HUES48 (cell line): ENCODE data around the gene PMP22.

ENCODE experiments used
- H3K27ac ChIP-seq: one replicate; pipeline ENCODE4 v1.7.0; 2013; ENCODE audit warnings: low read depth, low read length, inconsistent platforms
- H3K27me3 ChIP-seq: 2 replicates; pipeline ENCODE4 v1.6.1; 2013; ENCODE audit warnings: mild to moderate bottlenecking, low read length; ENCODE audit not compliant: control insufficient read depth, insufficient read depth
- H3K36me3 ChIP-seq: 2 replicates; pipeline ENCODE4 v1.6.1; 2013; ENCODE audit warnings: low read length; ENCODE audit not compliant: control insufficient read depth, insufficient read depth
- H3K4me1 ChIP-seq: 2 replicates; pipeline ENCODE4 v1.6.1; 2013; ENCODE audit warnings: mild to moderate bottlenecking, low read length; ENCODE audit not compliant: control insufficient read depth, insufficient read depth
- H3K4me3 ChIP-seq: 2 replicates; pipeline ENCODE4 v1.5.1; 2013; ENCODE audit warnings: mild to moderate bottlenecking, low read depth, low read length
- H3K9ac ChIP-seq: 2 replicates; pipeline ENCODE4 v1.6.1; 2013; ENCODE audit warnings: mild to moderate bottlenecking, low read depth, low read length, moderate library complexity
- H3K9me3 ChIP-seq: 2 replicates; pipeline ENCODE4 v1.6.1; 2013; ENCODE audit warnings: low read length; ENCODE audit not compliant: control insufficient read depth, insufficient read depth

The PMP22 gene

DNA sequence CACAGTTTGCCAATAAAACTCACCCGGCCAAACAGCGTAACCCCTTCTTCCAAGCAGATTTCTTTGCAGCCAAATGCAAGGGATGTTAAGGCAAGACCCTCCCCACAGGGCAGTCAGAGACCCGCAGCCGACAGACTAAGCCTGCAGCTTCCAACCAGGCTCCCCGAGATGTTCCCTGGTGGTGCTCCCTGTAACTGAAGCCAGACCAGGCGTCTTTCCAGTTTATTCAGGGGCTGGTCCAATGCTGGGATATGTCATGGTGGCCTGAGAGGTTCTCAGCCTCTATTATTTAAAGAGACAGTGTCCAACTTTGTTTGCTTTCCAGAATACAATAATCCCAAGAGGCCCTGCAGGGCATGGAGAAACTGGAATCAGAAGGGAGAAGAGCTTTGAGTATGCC lies at the start of gene PMP22:
Gene PMP22 (minus strand): TSS at position 196 of the 400 bp plus-strand sequence. CDS start 4,599 bp downstream, outside the sequence.
- Histone ChIP-seq H3K4me1 (peaks cover 16% of the 10 kb centered on the region; the same call in 1 of the 2 replicates), H3K27me3 (peaks cover 74% of the 10 kb centered on the region), H3K36me3 (no peaks in the 10 kb centered on the region), H3K27ac (no peak within 1 kb of the TSS), H3K9ac (no peak within 1 kb of the TSS), H3K4me3 (no peak within 1 kb of the TSS), H3K9me3 (no peaks in the 10 kb centered on the region)

DNA sequence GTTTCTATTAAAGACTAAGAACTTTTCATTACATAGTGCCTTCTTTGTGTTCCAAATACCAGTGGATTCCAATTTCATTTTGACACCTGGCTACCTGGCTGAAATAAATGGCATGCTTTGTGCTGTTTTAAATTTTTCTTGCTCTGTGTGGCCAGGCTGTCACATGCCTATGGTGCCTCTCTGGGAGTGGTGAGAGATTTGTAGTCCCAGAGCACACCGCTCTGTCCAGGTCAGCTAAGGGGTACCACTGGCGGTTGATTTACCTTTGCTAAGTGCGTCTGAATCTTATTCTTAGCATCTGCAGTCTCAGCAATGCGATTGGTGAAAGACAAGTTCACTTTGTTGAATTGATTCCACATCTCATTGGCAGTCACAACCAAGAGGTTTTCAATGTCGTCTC lies 46.9 kb upstream of the PMP22 start:
- no peaks in the 10 kb centered on the region for H3K9me3 ChIP-seq
- no peaks in the 10 kb centered on the region for H3K4me1 ChIP-seq
- no peak overlapping the region for H3K27ac ChIP-seq
- H3K9ac ChIP-seq = no peak overlapping the region
- H3K4me3 ChIP-seq = no peak overlapping the region
- H3K27me3 ChIP-seq = no peaks in the 10 kb centered on the region
- H3K36me3 ChIP-seq = no peaks in the 10 kb centered on the region

DNA sequence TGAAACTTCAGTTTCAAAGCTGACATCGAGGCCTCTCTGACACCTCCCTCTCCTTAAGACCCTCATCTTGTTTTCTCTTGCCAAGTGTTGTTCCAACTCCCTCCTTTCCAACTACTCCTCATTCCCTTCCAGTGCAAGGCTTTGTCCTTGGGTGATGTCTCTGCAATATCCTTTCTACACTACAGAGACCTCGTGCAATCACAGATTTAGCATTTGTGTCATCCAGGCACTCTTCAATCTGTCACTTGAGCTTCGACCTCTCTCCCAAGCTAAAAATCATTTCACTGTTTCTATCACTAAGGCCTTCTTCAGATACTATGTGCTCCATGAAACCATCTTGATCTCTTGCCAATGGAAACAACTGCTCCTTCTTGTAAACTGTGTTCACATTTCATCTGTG lies 44.7 kb upstream of the PMP22 start:
- Histone ChIP-seq H3K9me3 (no peaks in the 10 kb centered on the region), H3K36me3 (no peaks in the 10 kb centered on the region), H3K4me3 (no peak overlapping the region), H3K27me3 (no peaks in the 10 kb centered on the region), H3K27ac (no peak overlapping the region), H3K4me1 (no peaks in the 10 kb centered on the region), H3K9ac (no peak overlapping the region)

DNA sequence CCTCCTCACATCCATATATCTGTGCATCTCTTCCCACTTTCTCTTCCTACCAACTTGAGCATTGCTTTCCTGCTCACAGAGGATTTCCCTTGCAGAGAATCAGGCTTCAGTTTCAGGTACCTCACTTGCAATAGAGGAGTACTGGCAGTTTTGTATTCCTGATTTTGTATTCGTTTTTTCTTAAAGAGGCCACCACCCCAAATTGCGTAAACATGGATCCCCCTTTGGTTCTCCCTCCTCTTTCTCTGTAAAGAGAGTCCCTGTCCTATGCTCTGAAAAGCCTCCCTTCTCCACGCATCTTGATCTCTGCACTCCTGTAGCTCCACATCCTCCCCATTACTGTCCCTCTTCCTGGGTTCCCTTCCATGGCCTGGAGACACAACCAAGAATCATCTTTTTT lies 44.1 kb upstream of the PMP22 start:
- Histone ChIP-seq H3K27ac (no peak overlapping the region), H3K27me3 (no peaks in the 10 kb centered on the region), H3K4me1 (no peaks in the 10 kb centered on the region), H3K9me3 (no peaks in the 10 kb centered on the region), H3K9ac (no peak overlapping the region), H3K4me3 (no peak overlapping the region), H3K36me3 (no peaks in the 10 kb centered on the region)

DNA sequence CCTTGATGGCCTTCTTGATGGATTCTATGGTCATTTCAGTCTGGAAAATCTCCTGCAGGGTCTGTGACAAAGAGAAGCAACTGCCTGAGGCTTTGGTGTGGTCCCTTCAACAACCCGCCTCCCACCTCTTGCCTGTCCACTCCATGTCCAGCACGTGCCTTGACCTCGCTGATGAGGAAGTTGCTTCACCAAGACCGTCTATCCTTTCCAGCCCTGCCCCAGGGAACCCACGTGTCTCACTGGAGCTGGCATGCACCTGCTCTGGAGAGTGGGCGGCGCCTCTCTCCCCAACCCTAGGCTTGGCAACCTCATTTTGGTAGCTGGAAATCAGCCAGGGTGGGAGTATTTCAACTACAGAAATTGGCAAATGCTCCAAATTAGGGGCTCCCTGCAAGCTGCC lies 43.6 kb upstream of the PMP22 start:
- H3K27me3 ChIP-seq = no peaks in the 10 kb centered on the region
- no peak overlapping the region for H3K27ac ChIP-seq
- H3K9ac ChIP-seq = no peak overlapping the region
- H3K4me1 ChIP-seq = no peaks in the 10 kb centered on the region
- no peak overlapping the region for H3K4me3 ChIP-seq
- no peaks in the 10 kb centered on the region for H3K9me3 ChIP-seq
- no peaks in the 10 kb centered on the region for H3K36me3 ChIP-seq

DNA sequence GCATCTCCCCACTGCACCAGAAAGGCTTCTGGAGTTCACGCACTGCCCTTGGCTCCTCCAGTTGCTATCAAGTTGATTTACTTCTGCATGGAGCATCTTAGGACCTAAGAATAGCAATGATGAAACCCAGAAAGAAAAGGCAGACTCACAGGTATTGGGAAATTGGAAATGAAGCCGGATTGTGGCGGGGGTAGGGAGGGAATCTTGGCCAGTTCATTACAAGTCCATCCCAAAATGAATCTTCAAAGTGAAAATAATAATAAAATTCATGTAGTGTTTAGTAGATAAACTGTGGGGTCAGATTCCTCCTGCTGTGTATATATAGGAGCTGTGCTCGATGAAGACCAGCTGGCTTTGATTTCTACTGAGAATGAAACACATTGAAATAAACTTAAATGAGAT lies 42.6 kb upstream of the PMP22 start:
- H3K4me3 ChIP-seq = no peak overlapping the region
- no peaks in the 10 kb centered on the region for H3K36me3 ChIP-seq
- no peak overlapping the region for H3K27ac ChIP-seq
- H3K27me3 ChIP-seq = no peaks in the 10 kb centered on the region
- no peaks in the 10 kb centered on the region for H3K9me3 ChIP-seq
- H3K9ac ChIP-seq = no peak overlapping the region
- no peaks in the 10 kb centered on the region for H3K4me1 ChIP-seq

DNA sequence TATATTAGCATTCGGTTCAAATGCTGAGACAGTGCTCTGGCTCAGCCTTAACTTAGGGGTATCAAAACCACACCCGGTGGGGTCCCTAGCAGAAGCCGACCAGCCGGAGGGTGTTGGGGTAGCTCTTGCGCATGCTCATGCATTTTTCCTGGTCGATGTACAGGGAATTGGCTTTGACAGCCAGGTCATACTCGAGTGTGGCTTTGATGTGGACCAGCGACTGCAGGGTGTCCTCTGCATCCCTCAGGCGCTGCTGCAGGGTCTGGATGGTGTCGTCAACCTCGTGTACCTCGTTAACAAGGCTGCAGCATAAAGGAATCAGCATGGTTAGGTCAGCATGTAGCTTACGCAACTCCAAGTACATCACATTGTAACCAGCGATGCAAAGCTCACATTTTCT lies 38.7 kb upstream of the PMP22 start:
- no peak overlapping the region for H3K4me3 ChIP-seq
- no peak overlapping the region for H3K27ac ChIP-seq
- H3K9ac ChIP-seq = no peak overlapping the region
- no peaks in the 10 kb centered on the region for H3K4me1 ChIP-seq
- H3K9me3 ChIP-seq = no peaks in the 10 kb centered on the region
- H3K36me3 ChIP-seq = no peaks in the 10 kb centered on the region
- no peaks in the 10 kb centered on the region for H3K27me3 ChIP-seq

DNA sequence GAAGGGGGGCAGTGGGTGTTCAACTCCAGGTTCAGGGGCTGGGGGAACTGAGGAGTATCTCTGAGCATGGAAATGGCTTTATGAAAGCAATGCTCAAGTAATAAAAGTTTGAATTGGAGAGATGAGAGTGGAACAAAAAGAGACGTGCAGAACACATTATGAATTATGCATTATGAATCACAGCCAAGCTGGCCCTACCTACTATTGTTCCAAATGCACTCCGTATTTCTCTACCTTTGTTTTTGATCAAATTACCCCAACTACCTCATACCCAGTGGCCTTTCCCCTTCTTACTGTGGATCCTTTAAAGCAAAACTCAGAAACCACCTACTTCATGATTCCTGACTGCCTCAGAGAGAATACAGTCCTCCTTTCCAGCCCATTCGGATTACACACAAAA lies 38.1 kb upstream of the PMP22 start:
- H3K36me3 ChIP-seq = no peaks in the 10 kb centered on the region

DNA sequence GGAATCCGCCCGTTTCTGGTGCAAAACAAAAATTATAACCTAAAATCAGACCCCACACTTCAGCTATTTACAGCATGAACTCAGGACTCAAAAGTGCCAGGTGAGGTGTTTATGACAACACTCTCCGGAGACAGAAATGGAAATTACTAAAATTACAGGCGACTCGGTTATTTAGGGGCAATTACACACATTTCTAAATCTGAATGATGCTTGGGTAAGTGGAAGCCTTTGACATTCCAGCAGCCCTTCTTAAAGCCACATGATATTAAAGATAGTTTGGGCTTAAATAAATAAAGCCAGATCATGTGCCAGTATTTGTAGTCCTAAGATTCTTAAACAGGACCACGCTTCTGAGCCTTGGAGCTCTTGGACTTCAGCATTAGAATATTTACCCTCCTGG lies 36.7 kb upstream of the PMP22 start:
- no peaks in the 10 kb centered on the region for H3K36me3 ChIP-seq
- H3K9me3 ChIP-seq = no peaks in the 10 kb centered on the region
- no peak overlapping the region for H3K9ac ChIP-seq
- H3K4me3 ChIP-seq = no peak overlapping the region
- no peaks in the 10 kb centered on the region for H3K27me3 ChIP-seq
- H3K27ac ChIP-seq = no peak overlapping the region
- no peaks in the 10 kb centered on the region for H3K4me1 ChIP-seq

More for the DNA sequence above, 38.1 kb upstream of the PMP22 start:
- no peaks in the 10 kb centered on the region for H3K9me3 ChIP-seq
- no peaks in the 10 kb centered on the region for H3K4me1 ChIP-seq
- H3K27ac ChIP-seq = no peak overlapping the region
- no peaks in the 10 kb centered on the region for H3K27me3 ChIP-seq
- H3K9ac ChIP-seq = no peak overlapping the region
- H3K4me3 ChIP-seq = no peak overlapping the region

DNA sequence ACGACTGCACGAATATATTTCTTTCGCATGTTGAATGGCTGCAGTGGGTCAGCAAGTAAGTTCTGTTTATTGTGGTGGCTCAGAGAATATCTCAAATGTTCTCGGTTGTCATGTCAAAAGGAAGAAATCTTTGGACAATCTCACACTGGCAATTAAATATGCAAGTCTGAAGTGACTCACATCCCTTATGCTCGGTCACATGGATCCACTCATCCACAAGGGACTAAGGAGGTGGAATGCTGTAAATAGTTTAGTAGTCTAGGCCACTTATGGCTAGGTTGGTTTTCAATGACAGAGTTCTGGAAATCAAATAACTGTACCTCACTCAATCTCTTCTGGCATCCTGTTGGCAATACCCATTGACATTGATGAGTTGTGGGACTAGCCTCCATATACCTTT lies 33.0 kb upstream of the PMP22 start:
- no peaks in the 10 kb centered on the region for H3K27me3 ChIP-seq
- no peak overlapping the region for H3K4me3 ChIP-seq
- H3K4me1 ChIP-seq = no peaks in the 10 kb centered on the region
- H3K9ac ChIP-seq = no peak overlapping the region
- no peak overlapping the region for H3K27ac ChIP-seq
- no peaks in the 10 kb centered on the region for H3K9me3 ChIP-seq
- no peaks in the 10 kb centered on the region for H3K36me3 ChIP-seq

DNA sequence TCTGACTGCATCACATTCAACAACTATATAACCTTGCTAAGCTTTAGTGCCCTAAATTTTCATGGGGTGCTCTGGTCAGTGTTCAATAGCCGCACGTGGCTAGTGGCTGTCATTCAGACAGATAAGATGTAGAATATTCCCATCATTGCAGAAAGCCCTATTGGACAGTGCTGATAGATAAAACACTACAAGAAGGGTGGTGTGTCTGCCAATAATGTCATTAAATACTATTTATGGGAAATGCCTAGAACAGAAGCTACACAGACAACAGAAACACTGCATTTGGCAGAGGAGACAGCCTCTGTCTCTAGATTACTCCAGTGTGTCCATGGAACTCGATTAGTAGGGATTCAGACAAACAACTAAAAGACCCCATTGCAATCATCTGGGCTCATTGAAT lies 28.4 kb upstream of the PMP22 start:
- H3K27me3 ChIP-seq = no peaks in the 10 kb centered on the region
- H3K9me3 ChIP-seq = no peaks in the 10 kb centered on the region
- H3K9ac ChIP-seq = no peak overlapping the region
- no peak overlapping the region for H3K4me3 ChIP-seq
- no peak overlapping the region for H3K27ac ChIP-seq
- H3K36me3 ChIP-seq = no peaks in the 10 kb centered on the region
- H3K4me1 ChIP-seq = 0 out of 2 replicates have a peak, but pooled peaks cover 5% of the 10 kb centered on the region
